ENCODE measurements around the gene PLPPR3.

DNA sequence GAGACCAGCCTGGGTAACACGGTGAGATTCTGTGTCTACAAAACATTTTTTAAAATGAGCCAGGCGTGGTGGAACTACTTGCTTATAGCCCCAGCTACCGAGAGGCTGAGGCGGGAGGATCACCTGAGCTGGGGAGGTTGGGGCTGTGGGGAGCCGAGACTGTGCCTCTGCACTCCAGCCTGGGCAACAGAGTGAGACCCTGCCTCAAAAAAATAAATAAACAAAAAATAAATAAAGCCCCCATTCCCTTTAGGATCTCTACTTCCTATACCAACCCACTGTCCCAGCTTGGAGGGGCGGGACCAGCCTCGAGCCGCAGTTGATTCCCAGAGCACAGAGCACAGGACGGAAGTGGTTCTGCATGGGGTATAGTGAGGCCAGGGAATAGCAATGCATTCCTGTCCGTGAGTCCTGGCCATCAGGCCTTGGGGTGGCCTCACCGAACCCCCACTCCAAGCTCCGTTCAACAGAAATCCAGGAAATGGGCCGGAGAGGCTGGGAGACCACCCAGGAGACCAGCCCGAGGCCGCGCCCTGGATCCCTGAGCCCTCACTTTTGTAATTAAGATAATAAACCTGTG is 29.4 kb downstream of the PLPPR3 start:
- no peak for TF ChIP-seq POLR2A (IDR thresholded peaks at IDR 0.05)
- TF ChIP-seq, protein P1, sequence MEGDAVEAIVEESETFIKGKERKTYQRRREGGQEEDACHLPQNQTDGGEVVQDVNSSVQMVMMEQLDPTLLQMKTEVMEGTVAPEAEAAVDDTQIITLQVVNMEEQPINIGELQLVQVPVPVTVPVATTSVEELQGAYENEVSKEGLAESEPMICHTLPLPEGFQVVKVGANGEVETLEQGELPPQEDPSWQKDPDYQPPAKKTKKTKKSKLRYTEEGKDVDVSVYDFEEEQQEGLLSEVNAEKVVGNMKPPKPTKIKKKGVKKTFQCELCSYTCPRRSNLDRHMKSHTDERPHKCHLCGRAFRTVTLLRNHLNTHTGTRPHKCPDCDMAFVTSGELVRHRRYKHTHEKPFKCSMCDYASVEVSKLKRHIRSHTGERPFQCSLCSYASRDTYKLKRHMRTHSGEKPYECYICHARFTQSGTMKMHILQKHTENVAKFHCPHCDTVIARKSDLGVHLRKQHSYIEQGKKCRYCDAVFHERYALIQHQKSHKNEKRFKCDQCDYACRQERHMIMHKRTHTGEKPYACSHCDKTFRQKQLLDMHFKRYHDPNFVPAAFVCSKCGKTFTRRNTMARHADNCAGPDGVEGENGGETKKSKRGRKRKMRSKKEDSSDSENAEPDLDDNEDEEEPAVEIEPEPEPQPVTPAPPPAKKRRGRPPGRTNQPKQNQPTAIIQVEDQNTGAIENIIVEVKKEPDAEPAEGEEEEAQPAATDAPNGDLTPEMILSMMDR (IDR thresholded peaks at IDR 0.05): no peak

Data from esophagus squamous epithelium (tissue), 4 donors.